Activated naive CD4-positive, alpha-beta T cell treated with anti-CD3 and anti-CD28 coated beads for 36 hours (primary cell): ENCODE data around the gene TSC2. TPM values are rescaled to one million over a fixed set of nuclear protein-coding genes. Genes with fewer than 3 reads are reported as not detected.

ENCODE experiments used
- CTCF ChIA-PET: fragments of 350-600 bp; sonication (Branson Sonifier 250); formaldehyde crosslinking; loops from one replicate; lab custom pipeline; 2021; ENCODE audit warnings: antibody characterized with exemption; lab: Charles Lee
- DNase-seq: peaks from one replicate; pipeline ENCODE4 v3.0.0-alpha.2; 2020
- H3K27ac Mint-ChIP-seq: one replicate; pipeline ENCODE4 v1.8.0; 2021; ENCODE audit warnings: mild to moderate bottlenecking, mixed read lengths
- H3K27me3 Mint-ChIP-seq: one replicate; pipeline ENCODE4 v1.8.0; 2021; ENCODE audit warnings: low read depth, mixed read lengths
- H3K36me3 Mint-ChIP-seq: one replicate; pipeline ENCODE4 v1.8.0; 2021; ENCODE audit warnings: low read depth, mixed read lengths
- H3K4me1 Mint-ChIP-seq: one replicate; pipeline ENCODE4 v1.8.0; 2021; ENCODE audit warnings: low read depth, mixed read lengths
- H3K4me3 Mint-ChIP-seq: one replicate; pipeline ENCODE4 v1.8.0; 2021; ENCODE audit warnings: mild to moderate bottlenecking, moderate library complexity, mixed read lengths
- H3K9me3 Mint-ChIP-seq: one replicate; pipeline ENCODE4 v1.8.0; 2021; ENCODE audit warnings: mixed read lengths
- intact Hi-C: fragments of 100-400 bp; cut with micrococcal nuclease; formaldehyde crosslinking; loops from one replicate; pipeline ENCODE4 v1.15.1; 2023
- total RNA-seq, 2 experiments: library from RNA; stranded (reverse); gene quantifications; one replicate each; pipeline ENCODE4 v1.2.3, GENCODE V29; 2021

Gene TSC2
- total RNA-seq, 2 experiments from 2014 or later, result 72.3 to 72.7 TPM

- no peak overlapping the region for H3K27ac Mint-ChIP-seq
These were observed 23.0 kb downstream of the TSC2 start for GRCh38 chr16:2070576-2071453.

GRCh38 chr16:2071454-2072202 lies 23.8 kb downstream of the TSC2 start:
- no peaks in the 10 kb centered on the region for H3K27me3 Mint-ChIP-seq
- intact Hi-C loops, result no loop called here
- CTCF ChIA-PET, result interaction anchor here (0.8 kb wide), 1 partner anchor 11 kb away, joined by 4 read pairs; no protein-coding TSS in a partner anchor
- no peaks in the 10 kb centered on the region for H3K9me3 Mint-ChIP-seq
- H3K4me3 Mint-ChIP-seq, result no peak overlapping the region
- DNase-seq, result no peak
- peaks cover 13% of the 10 kb centered on the region for H3K36me3 Mint-ChIP-seq
- no peaks in the 10 kb centered on the region for H3K4me1 Mint-ChIP-seq
- no peak overlapping the region for H3K27ac Mint-ChIP-seq

More at GRCh38 chr16:2070576-2071453, 23.0 kb downstream of the TSC2 start:
- Mint-ChIP-seq H3K4me3 (no peak overlapping the region), H3K9me3 (no peaks in the 10 kb centered on the region), H3K36me3 (peaks cover 18% of the 10 kb centered on the region), H3K4me1 (peaks cover 1% of the 10 kb centered on the region), H3K27me3 (no peaks in the 10 kb centered on the region)
- no peak for DNase-seq
- intact Hi-C loops, result no loop called here
- CTCF ChIA-PET, result interaction anchor here (0.7 to 0.8 kb wide), 2 partner anchors 10 to 66 kb away, joined by 3 to 4 read pairs; no protein-coding TSS in a partner anchor

- no peak overlapping the region for H3K4me3 Mint-ChIP-seq
- H3K4me1 Mint-ChIP-seq, result no peaks in the 10 kb centered on the region
- H3K27me3 Mint-ChIP-seq, result no peaks in the 10 kb centered on the region
- no peak for DNase-seq
- no peaks in the 10 kb centered on the region for H3K9me3 Mint-ChIP-seq
- intact Hi-C loops, result no loop called here
- peaks cover 13% of the 10 kb centered on the region for H3K36me3 Mint-ChIP-seq
- no peak overlapping the region for H3K27ac Mint-ChIP-seq
- CTCF ChIA-PET, result no interaction called here
These were observed 25.1 kb downstream of the TSC2 start for GRCh38 chr16:2072926-2073325.

DNA sequence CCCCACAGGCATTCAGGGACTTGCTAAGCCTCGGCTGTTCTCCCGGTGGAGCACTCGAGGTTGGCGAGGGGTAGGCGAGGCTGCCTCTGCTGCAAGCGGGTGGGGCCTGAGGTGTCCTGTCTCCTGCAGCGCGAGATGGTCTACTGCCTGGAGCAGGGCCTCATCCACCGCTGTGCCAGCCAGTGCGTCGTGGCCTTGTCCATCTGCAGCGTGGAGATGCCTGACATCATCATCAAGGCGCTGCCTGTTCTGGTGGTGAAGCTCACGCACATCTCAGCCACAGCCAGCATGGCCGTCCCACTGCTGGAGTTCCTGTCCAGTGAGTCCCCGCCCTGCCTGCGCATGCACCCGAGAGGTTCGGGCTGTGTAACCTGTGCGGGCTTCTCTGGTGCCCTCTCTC lies 26.3 kb downstream of the TSC2 start:
- intact Hi-C loops, result no loop called here
- Mint-ChIP-seq H3K4me3 (no peak overlapping the region), H3K27me3 (no peaks in the 10 kb centered on the region), H3K4me1 (no peaks in the 10 kb centered on the region), H3K9me3 (no peaks in the 10 kb centered on the region), H3K27ac (no peak overlapping the region), H3K36me3 (peaks cover 9% of the 10 kb centered on the region)
- CTCF ChIA-PET, result no interaction called here
- no peak for DNase-seq

DNA sequence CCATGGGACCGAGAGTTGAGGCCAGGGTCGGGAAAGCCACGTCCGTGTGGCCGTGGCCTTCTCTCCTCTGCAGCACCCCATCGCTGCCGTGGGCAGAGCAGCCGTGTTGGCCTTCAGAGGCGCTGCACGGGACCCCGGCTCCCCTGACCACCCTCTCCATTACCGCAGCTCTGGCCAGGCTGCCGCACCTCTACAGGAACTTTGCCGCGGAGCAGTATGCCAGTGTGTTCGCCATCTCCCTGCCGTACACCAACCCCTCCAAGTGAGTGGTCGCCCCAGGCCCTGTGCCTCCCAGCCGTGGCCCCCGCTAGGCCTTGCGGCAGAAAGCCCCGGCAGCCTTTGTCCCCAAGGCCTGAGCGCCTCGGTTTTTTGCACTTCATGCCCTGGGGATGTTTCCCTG lies 27.8 kb downstream of the TSC2 start:
- peaks cover 6% of the 10 kb centered on the region for H3K36me3 Mint-ChIP-seq
- no peaks in the 10 kb centered on the region for H3K4me1 Mint-ChIP-seq
- no peak overlapping the region for H3K4me3 Mint-ChIP-seq
- no peak overlapping the region for H3K27ac Mint-ChIP-seq
- intact Hi-C loops, result no loop called here
- no peaks in the 10 kb centered on the region for H3K27me3 Mint-ChIP-seq
- no peaks in the 10 kb centered on the region for H3K9me3 Mint-ChIP-seq
- CTCF ChIA-PET, result no interaction called here
- no peak for DNase-seq

DNA sequence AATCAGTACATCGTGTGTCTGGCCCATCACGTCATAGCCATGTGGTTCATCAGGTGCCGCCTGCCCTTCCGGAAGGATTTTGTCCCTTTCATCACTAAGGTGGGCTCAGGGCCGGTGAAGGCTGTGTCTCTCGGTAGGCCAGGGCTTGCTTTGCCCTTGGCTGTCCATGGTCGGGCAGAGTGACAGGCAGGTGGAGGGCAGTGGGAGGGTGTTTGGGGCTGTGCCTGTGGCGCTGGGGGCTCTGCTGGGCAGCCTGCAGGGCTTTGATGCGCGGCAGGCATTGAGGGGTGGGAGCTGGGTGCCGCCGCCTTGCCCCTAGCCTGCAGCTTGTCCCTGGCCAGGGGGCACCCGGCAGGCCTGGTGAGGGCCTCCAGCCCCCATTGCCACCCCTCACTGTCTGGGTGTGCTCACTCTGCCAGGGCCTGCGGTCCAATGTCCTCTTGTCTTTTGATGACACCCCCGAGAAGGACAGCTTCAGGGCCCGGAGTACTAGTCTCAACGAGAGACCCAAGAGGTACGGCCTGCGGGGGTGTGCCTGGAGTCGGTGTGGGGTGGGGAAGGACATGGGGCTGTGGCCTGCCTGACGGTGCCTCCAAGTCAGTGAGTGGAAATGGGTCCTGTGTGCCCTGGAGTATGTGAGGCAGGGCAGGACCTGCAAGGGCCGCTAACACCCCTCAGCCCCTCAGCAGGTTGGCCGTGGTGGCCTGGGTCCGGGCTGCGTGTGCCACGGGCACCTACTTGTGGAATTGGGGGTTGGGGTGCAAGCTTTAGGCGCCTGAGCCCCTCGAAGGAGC lies 28.5 kb downstream of the TSC2 start:
- Mint-ChIP-seq H3K4me1 (no peaks in the 10 kb centered on the region), H3K9me3 (no peaks in the 10 kb centered on the region), H3K36me3 (peaks cover 6% of the 10 kb centered on the region), H3K4me3 (no peak overlapping the region), H3K27me3 (no peaks in the 10 kb centered on the region), H3K27ac (no peak overlapping the region)
- no peak for DNase-seq
- CTCF ChIA-PET, result no interaction called here
- intact Hi-C loops, result no loop called here

DNA sequence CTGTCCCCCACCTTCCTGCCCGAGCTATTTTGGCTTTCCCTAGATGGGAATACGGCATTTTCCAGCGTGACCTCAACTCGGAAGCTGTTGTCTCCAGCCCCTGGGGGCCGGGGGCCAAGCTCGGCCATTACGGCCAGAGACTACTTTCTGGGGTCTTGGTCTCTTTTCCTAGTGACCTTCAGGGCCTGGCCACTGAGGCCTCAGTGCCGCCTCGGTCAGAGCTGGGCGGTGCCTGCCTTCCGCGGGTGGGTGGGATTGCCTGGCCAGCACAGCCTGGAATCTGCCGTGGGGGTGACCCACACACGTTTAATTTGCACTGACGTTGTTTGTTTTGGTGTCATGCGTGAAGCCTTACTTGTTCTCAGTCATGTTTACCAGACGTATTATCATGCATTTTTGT lies 29.2 kb downstream of the TSC2 start:
- intact Hi-C loops, result no loop called here
- CTCF ChIA-PET, result no interaction called here
- H3K27me3 Mint-ChIP-seq, result no peaks in the 10 kb centered on the region
- no peaks in the 10 kb centered on the region for H3K9me3 Mint-ChIP-seq
- no peak overlapping the region for H3K4me3 Mint-ChIP-seq
- no peaks in the 10 kb centered on the region for H3K4me1 Mint-ChIP-seq
- H3K36me3 Mint-ChIP-seq, result peaks cover 5% of the 10 kb centered on the region
- DNase-seq, result no peak
- H3K27ac Mint-ChIP-seq, result no peak overlapping the region

DNA sequence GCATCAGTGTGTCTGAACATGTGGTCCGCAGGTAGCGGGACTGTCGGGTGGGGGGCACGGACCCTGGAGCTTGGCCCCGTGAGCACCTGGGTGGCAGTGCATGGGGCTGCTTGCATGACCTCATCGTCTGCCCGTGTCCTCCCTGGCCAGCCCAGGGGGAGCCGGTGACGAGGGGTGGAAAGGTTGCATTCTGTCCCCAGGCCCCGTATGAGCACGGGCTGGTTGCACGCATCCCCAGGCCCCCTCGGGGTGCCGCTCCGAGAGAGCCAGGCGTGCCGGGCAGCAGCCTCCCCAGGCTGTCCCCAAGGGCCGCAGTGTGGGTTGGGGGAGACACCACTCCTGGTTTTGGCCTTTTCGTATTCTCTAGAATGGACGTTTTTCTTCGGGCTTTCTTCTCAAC lies 29.9 kb downstream of the TSC2 start:
- Mint-ChIP-seq H3K9me3 (no peaks in the 10 kb centered on the region), H3K27ac (no peak overlapping the region), H3K4me3 (no peak overlapping the region), H3K4me1 (no peaks in the 10 kb centered on the region), H3K36me3 (peaks cover 3% of the 10 kb centered on the region), H3K27me3 (no peaks in the 10 kb centered on the region)
- CTCF ChIA-PET, result no interaction called here
- intact Hi-C loops, result no loop called here
- no peak for DNase-seq

DNA sequence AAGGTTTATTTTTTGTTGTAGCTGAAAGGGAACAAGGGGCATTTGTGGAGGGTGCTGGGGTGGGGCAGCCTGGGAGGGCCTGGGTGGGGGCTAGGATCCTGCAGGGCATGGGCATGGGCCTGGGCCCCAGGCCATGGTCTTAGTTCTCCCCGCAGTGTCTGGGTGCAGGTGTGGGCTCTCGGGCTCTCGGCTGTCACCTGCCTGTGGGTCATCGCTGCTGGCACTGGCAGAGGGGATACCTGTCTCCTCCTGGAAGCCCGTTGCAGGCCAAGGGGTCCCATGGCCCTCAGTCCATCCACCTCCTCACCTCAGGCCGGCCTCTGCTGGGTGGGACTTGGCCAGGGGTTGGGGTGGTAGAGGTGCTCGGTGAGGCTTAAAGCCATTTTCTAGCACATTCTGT lies 30.3 kb downstream of the TSC2 start:
- Mint-ChIP-seq H3K4me3 (no peak overlapping the region), H3K9me3 (no peaks in the 10 kb centered on the region), H3K27me3 (no peaks in the 10 kb centered on the region), H3K4me1 (no peaks in the 10 kb centered on the region), H3K27ac (no peak overlapping the region), H3K36me3 (peaks cover 3% of the 10 kb centered on the region)
- no peak for DNase-seq
- intact Hi-C loops, result no loop called here
- CTCF ChIA-PET, result no interaction called here

- H3K4me1 Mint-ChIP-seq, result no peaks in the 10 kb centered on the region
- peaks cover 3% of the 10 kb centered on the region for H3K36me3 Mint-ChIP-seq
- intact Hi-C loops, result no loop called here
- no peak overlapping the region for H3K27ac Mint-ChIP-seq
- H3K27me3 Mint-ChIP-seq, result no peaks in the 10 kb centered on the region
- H3K9me3 Mint-ChIP-seq, result no peaks in the 10 kb centered on the region
- no peak overlapping the region for H3K4me3 Mint-ChIP-seq
- CTCF ChIA-PET, result no interaction called here
- no peak for DNase-seq
These were observed 30.9 kb downstream of the TSC2 start for GRCh38 chr16:2078691-2079090.

DNA sequence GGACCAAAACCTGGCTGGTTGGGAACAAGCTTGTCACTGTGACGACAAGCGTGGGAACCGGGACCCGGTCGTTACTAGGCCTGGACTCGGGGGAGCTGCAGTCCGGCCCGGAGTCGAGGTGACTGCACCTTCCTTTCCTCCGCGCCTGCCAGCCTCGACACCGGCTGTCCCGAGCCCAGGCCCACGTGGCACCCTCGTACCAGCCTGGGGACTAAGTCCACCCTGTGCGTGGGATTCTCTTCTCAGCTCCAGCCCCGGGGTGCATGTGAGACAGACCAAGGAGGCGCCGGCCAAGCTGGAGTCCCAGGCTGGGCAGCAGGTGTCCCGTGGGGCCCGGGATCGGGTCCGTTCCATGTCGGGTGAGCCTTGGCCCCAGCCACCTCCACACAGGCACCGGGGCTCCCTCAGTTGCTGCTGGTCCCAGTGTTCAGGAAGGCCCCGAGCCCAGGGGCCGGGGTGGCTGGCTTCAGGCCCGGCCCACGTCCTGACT lies 31.6 kb downstream of the TSC2 start:
- CTCF ChIA-PET, result no interaction called here
- no peaks in the 10 kb centered on the region for H3K27me3 Mint-ChIP-seq
- no peak for DNase-seq
- H3K9me3 Mint-ChIP-seq, result no peaks in the 10 kb centered on the region
- H3K27ac Mint-ChIP-seq, result no peak overlapping the region
- no peaks in the 10 kb centered on the region for H3K4me1 Mint-ChIP-seq
- H3K36me3 Mint-ChIP-seq, result peaks cover 3% of the 10 kb centered on the region
- intact Hi-C loops, result no loop called here
- no peak overlapping the region for H3K4me3 Mint-ChIP-seq

GRCh38 chr16:2079991-2080390 lies 32.2 kb downstream of the TSC2 start:
- no peaks in the 10 kb centered on the region for H3K4me1 Mint-ChIP-seq
- no peaks in the 10 kb centered on the region for H3K27me3 Mint-ChIP-seq
- H3K4me3 Mint-ChIP-seq, result no peak overlapping the region
- CTCF ChIA-PET, result no interaction called here
- no peaks in the 10 kb centered on the region for H3K36me3 Mint-ChIP-seq
- no peak for DNase-seq
- no peaks in the 10 kb centered on the region for H3K9me3 Mint-ChIP-seq
- intact Hi-C loops, result no loop called here
- H3K27ac Mint-ChIP-seq, result no peak overlapping the region
